ENCODE results near the gene CKLF.

- TF ChIP-seq, protein P1, sequence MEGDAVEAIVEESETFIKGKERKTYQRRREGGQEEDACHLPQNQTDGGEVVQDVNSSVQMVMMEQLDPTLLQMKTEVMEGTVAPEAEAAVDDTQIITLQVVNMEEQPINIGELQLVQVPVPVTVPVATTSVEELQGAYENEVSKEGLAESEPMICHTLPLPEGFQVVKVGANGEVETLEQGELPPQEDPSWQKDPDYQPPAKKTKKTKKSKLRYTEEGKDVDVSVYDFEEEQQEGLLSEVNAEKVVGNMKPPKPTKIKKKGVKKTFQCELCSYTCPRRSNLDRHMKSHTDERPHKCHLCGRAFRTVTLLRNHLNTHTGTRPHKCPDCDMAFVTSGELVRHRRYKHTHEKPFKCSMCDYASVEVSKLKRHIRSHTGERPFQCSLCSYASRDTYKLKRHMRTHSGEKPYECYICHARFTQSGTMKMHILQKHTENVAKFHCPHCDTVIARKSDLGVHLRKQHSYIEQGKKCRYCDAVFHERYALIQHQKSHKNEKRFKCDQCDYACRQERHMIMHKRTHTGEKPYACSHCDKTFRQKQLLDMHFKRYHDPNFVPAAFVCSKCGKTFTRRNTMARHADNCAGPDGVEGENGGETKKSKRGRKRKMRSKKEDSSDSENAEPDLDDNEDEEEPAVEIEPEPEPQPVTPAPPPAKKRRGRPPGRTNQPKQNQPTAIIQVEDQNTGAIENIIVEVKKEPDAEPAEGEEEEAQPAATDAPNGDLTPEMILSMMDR (IDR thresholded peaks at IDR 0.05; ENCODE audit: low read depth, low read length, poor library complexity, severe bottlenecking): no peak
- no peak for TF ChIP-seq EZH2phosphoT487 (IDR thresholded peaks at IDR 0.05; ENCODE audit: borderline replicate concordance, low read length)
Measured at GRCh38 chr16:66512272-66513110, 39.9 kb upstream of the CKLF start.
